Stomach (tissue), 4 donors: ENCODE measurements around the gene LRRC46.

Source experiments
- CTCF ChIP-seq, 7 experiments: fragments of 450-650 bp in 4 of 7; fragments of 200-600 bp in 3 of 7; sonication (generic) in 3 of 7; IDR thresholded peaks; one replicate each; pipeline ENCODE4 v1.5.1; 2016 to 2019; ENCODE audit warnings: antibody characterized with exemption in 7 of 7, control low read depth in 2 of 7, mild to moderate bottlenecking in 1 of 7
- EP300 ChIP-seq: sonication (generic); formaldehyde crosslinking; IDR thresholded peaks from one replicate; pipeline ENCODE4 v1.6.1; 2017; ENCODE audit warnings: antibody characterized with exemption
- POLR2A ChIP-seq, 4 donors: fragments of 450-650 bp; IDR thresholded peaks; one replicate each; pipeline ENCODE4 v1.6.1; 2016; ENCODE audit warnings: antibody characterized with exemption in 4 of 4, control low read depth in 2 of 4, mild to moderate bottlenecking in 1 of 4, moderate library complexity in 1 of 4
- POLR2AphosphoS5 ChIP-seq, 3 donors: sonication (generic); formaldehyde crosslinking; IDR thresholded peaks; one replicate each; pipeline ENCODE4 v1.6.1; 2016; ENCODE audit warnings: antibody characterized with exemption in 3 of 3

DNA sequence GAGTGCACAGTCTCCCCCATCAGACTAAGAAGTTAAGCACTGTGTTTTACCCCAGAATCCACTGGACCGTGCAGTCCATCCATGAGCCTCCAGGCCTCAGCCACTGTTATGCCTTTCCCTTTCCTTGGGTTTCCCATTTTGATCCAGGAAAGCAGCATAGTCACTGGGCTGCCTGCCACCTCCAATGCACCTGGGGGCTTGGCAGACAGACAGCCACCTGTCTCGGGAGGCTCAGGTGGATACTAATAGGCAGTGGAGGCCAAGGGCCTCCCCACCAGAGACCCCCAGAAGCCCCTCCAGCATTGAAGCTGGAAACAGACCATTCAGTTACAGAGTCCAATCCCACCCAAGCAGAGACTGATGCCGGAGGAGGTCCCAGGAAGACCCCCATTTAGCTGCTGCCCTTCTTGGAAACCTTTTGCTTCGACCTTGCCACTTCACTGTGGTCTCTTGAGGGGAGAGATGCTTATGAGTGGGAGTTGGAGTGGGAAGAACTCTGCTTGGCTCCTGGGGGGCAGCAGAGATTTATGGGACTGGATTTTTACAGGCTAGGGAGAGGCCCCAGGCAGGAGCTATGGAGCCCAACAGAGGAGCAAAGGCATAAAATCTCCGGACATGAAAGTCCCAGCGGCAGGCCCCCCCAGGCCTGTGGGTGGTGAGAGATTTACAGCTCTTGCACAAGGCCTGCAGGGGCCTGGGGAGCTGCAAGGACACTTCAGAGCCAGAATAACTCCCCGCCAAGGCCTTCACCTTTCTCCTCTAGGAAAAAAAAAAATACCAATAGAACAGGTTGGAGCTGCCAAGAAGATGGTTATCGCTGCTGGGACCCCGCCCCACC lies 52.3 kb downstream of the LRRC46 start:
- TF ChIP-seq CTCF (IDR thresholded peaks at IDR 0.05) (no peak), POLR2A (IDR thresholded peaks at IDR 0.05) (no peak), EP300 (no peak), POLR2AphosphoS5 (IDR thresholded peaks at IDR 0.05) (no peak)
